Trophoblast cell (in vitro differentiated cells and primary cell): ENCODE data around the gene B4GALT4.

Source experiments
- DNase-seq, 2 donors: peaks; one replicate each; pipeline ENCODE4 v3.0.0-alpha.2; 2016
- H2AFZ ChIP-seq: 2 replicates; pipeline ENCODE4 v1.6.1; 2013; ENCODE audit warnings: low read length, moderate library complexity, mild to moderate bottlenecking; ENCODE audit not compliant: insufficient read depth, poor library complexity
- H2AK5ac ChIP-seq: 2 replicates; pipeline ENCODE4 v1.6.1; 2013; ENCODE audit warnings: mild to moderate bottlenecking, low read length
- H2BK120ac ChIP-seq: 2 replicates; pipeline ENCODE4 v1.6.1; 2013; ENCODE audit warnings: low read length, mild to moderate bottlenecking, moderate library complexity; ENCODE audit not compliant: insufficient read depth, poor library complexity
- H2BK12ac ChIP-seq: 2 replicates; pipeline ENCODE4 v1.6.1; 2013; ENCODE audit warnings: mild to moderate bottlenecking, low read length, moderate library complexity
- H2BK5ac ChIP-seq: 2 replicates; pipeline ENCODE4 v1.6.1; 2013; ENCODE audit warnings: low read length, low read depth, moderate library complexity, mild to moderate bottlenecking; ENCODE audit not compliant: poor library complexity
- H3K14ac ChIP-seq: 2 replicates; pipeline ENCODE4 v1.6.1; 2013; ENCODE audit warnings: mild to moderate bottlenecking, low read length
- H3K18ac ChIP-seq: 2 replicates; pipeline ENCODE4 v1.6.1; 2013; ENCODE audit warnings: mild to moderate bottlenecking, low read length
- H3K23ac ChIP-seq: 2 replicates; pipeline ENCODE4 v1.6.1; 2013; ENCODE audit warnings: low read length
- H3K27ac ChIP-seq: 2 replicates; pipeline ENCODE4 v1.5.1; 2013; ENCODE audit warnings: low read depth, mild to moderate bottlenecking, inconsistent platforms, low read length, moderate library complexity
- H3K27me3 ChIP-seq: 2 replicates; pipeline ENCODE4 v1.6.1; 2013; ENCODE audit warnings: inconsistent platforms, mild to moderate bottlenecking, low read length, moderate library complexity; ENCODE audit not compliant: insufficient read depth
- H3K36me3 ChIP-seq, 2 experiments: 1 replicate in 1 of 2; 2 replicates in 1 of 2; pipeline ENCODE4 v1.6.1; 2013; ENCODE audit warnings: low read length in 2 of 2, mild to moderate bottlenecking in 2 of 2, moderate library complexity in 1 of 2; ENCODE audit not compliant: insufficient read depth in 2 of 2, control insufficient read depth in 1 of 2
- H3K4ac ChIP-seq: 2 replicates; pipeline ENCODE4 v1.6.1; 2013; ENCODE audit warnings: low read depth, mild to moderate bottlenecking, low read length, moderate library complexity
- H3K4me1 ChIP-seq, 2 experiments: 1 replicate in 1 of 2; 2 replicates in 1 of 2; pipeline ENCODE4 v1.6.1; 2013; ENCODE audit warnings: low read length in 2 of 2, mild to moderate bottlenecking in 2 of 2, moderate library complexity in 1 of 2; ENCODE audit not compliant: insufficient read depth in 2 of 2, control insufficient read depth in 1 of 2
- H3K4me2 ChIP-seq: 2 replicates; pipeline ENCODE4 v1.6.1; 2013; ENCODE audit warnings: inconsistent platforms, mild to moderate bottlenecking, low read length, moderate library complexity
- H3K4me3 ChIP-seq: 2 replicates; pipeline ENCODE4 v1.5.1; 2013; ENCODE audit warnings: mild to moderate bottlenecking, low read depth, low read length, inconsistent platforms
- H3K79me1 ChIP-seq: one replicate; pipeline ENCODE4 v1.6.1; 2013; ENCODE audit warnings: low read length
- H3K79me2 ChIP-seq: 2 replicates; pipeline ENCODE4 v1.6.1; 2013; ENCODE audit warnings: low read length, mild to moderate bottlenecking; ENCODE audit not compliant: control insufficient read depth, insufficient read depth, poor library complexity
- H3K9ac ChIP-seq: 2 replicates; pipeline ENCODE4 v1.6.1; 2013; ENCODE audit warnings: mild to moderate bottlenecking, low read length
- H3K9me3 ChIP-seq: 2 replicates; pipeline ENCODE4 v1.6.1; 2013; ENCODE audit warnings: low read depth, mild to moderate bottlenecking, control low read depth, inconsistent platforms, low read length; ENCODE audit not compliant: insufficient read depth
- H4K12ac ChIP-seq: 2 replicates; pipeline ENCODE4 v1.6.1; 2013; ENCODE audit warnings: low read depth, mild to moderate bottlenecking, low read length, moderate library complexity
- H4K8ac ChIP-seq: 2 replicates; pipeline ENCODE4 v1.6.1; 2013; ENCODE audit warnings: low read depth, mild to moderate bottlenecking, low read length, moderate library complexity
- H4K91ac ChIP-seq: one replicate; pipeline ENCODE4 v1.6.1; 2013; ENCODE audit warnings: low read depth, mild to moderate bottlenecking, low read length, moderate library complexity
- WGBS: extraction: QIAGEN DNeasy Blood & Tissue Kit; methylation state at CpG from one replicate; pipeline ENCODE4 v1.1.7; 2013; ENCODE audit warnings: missing lambda C conversion rate; ENCODE audit not compliant: insufficient read length, insufficient coverage; ENCODE audit errors: extremely low coverage; 5-methylcytosine and 5-hydroxymethylcytosine counted together

B4GALT4 gene

GRCh38 chr3:119259821-119260220 is 19.1 kb upstream of the B4GALT4 start:
- Histone ChIP-seq H3K4me3 (no peak overlapping the region), H4K12ac (no peak overlapping the region), H3K27ac (no peak overlapping the region), H3K14ac (no peak overlapping the region), H2AK5ac (no peak overlapping the region), H3K4ac (no peak overlapping the region), H2AFZ (no peak overlapping the region), H3K4me2 (no peak overlapping the region), H3K9me3 (no peaks in the 10 kb centered on the region), H3K79me2 (no peaks in the 10 kb centered on the region), H3K18ac (no peak overlapping the region), H3K36me3 (no peaks in the 10 kb centered on the region), H3K23ac (no peak overlapping the region), H4K91ac (no peak overlapping the region), H4K8ac (no peak overlapping the region), H2BK12ac (no peak overlapping the region), H3K4me1 (peaks cover 0 to 8% of the 10 kb centered on the region in 2 experiments), H3K27me3 (no peaks in the 10 kb centered on the region), H3K9ac (no peak overlapping the region), H3K79me1 (peaks cover 9% of the 10 kb centered on the region), H2BK5ac (no peak overlapping the region), H2BK120ac (no peak overlapping the region)
- peak; percentile 85 to 96 for DNase-seq
- no CpG with 5 or more reads among the region's 4 CpGs for WGBS

- peaks cover 9% of the 10 kb centered on the region for H3K79me1 ChIP-seq
- no peak overlapping the region for H3K4me3 ChIP-seq
- no peak overlapping the region for H4K12ac ChIP-seq
- no peak overlapping the region for H4K8ac ChIP-seq
- no peaks in the 10 kb centered on the region for H3K79me2 ChIP-seq
- peaks cover 0 to 8% of the 10 kb centered on the region in 2 experiments for H3K4me1 ChIP-seq
- no peak overlapping the region for H3K23ac ChIP-seq
- no peak overlapping the region for H2BK120ac ChIP-seq
- no peak overlapping the region for H4K91ac ChIP-seq
- no peak overlapping the region for H3K4ac ChIP-seq
- no peak overlapping the region for H3K27ac ChIP-seq
- H3K14ac ChIP-seq, result no peak overlapping the region
- H2AK5ac ChIP-seq, result no peak overlapping the region
- H2BK5ac ChIP-seq, result no peak overlapping the region
- no peak overlapping the region for H2BK12ac ChIP-seq
- no peak overlapping the region for H3K18ac ChIP-seq
- no peak overlapping the region for H3K4me2 ChIP-seq
- H3K9me3 ChIP-seq, result no peaks in the 10 kb centered on the region
- no peaks in the 10 kb centered on the region for H3K36me3 ChIP-seq
- no peaks in the 10 kb centered on the region for H3K27me3 ChIP-seq
- no peak overlapping the region for H3K9ac ChIP-seq
- H2AFZ ChIP-seq, result no peak overlapping the region
- WGBS, result no CpG with 5 or more reads among the region's 1 CpG
- DNase-seq, result peak in 1 of 2 donors; percentile 50
Observed at GRCh38 chr3:119258915-119259314, 18.2 kb upstream of the B4GALT4 start.

GRCh38 chr3:119257654-119258410 is 17.2 kb upstream of the B4GALT4 start:
- H3K9ac ChIP-seq, result no peak overlapping the region
- peaks cover 9% of the 10 kb centered on the region for H3K79me1 ChIP-seq
- H3K27me3 ChIP-seq, result no peaks in the 10 kb centered on the region
- H3K79me2 ChIP-seq, result no peaks in the 10 kb centered on the region
- no peak overlapping the region for H3K23ac ChIP-seq
- no peak overlapping the region for H3K4me2 ChIP-seq
- no peak overlapping the region for H3K4ac ChIP-seq
- H2AK5ac ChIP-seq, result no peak overlapping the region
- H2BK120ac ChIP-seq, result peak overlapping the region; percentile 24
- no peak overlapping the region for H2BK5ac ChIP-seq
- peak overlapping the region; percentile 60 for H3K14ac ChIP-seq
- no peak overlapping the region for H2BK12ac ChIP-seq
- DNase-seq, result peak; percentile 73 to 78
- no peaks in the 10 kb centered on the region for H3K36me3 ChIP-seq
- H4K12ac ChIP-seq, result peak overlapping the region; percentile 7
- no peaks in the 10 kb centered on the region for H3K9me3 ChIP-seq
- no CpG with 5 or more reads among the region's 8 CpGs for WGBS
- H2AFZ ChIP-seq, result peak overlapping the region; percentile 76
- H4K8ac ChIP-seq, result peak overlapping the region; percentile 62
- H3K18ac ChIP-seq, result peak overlapping the region; percentile 70
- peak overlapping the region; percentile 64 for H4K91ac ChIP-seq
- peaks cover 0 to 8% of the 10 kb centered on the region in 2 experiments for H3K4me1 ChIP-seq
- H3K4me3 ChIP-seq, result no peak overlapping the region
- H3K27ac ChIP-seq, result peak overlapping the region; percentile 67

- no peak overlapping the region for H3K4me3 ChIP-seq
- H3K9me3 ChIP-seq, result no peaks in the 10 kb centered on the region
- no peaks in the 10 kb centered on the region for H3K79me2 ChIP-seq
- H2AK5ac ChIP-seq, result no peak overlapping the region
- peak overlapping the region; percentile 73 for H2BK12ac ChIP-seq
- peak overlapping the region; percentile 76 for H2AFZ ChIP-seq
- peak overlapping the region; percentile 62 for H4K8ac ChIP-seq
- peak overlapping the region; percentile 60 for H3K14ac ChIP-seq
- WGBS, result no CpG with 5 or more reads among the region's 2 CpGs
- H3K27me3 ChIP-seq, result no peaks in the 10 kb centered on the region
- peak overlapping the region; percentile 64 for H4K91ac ChIP-seq
- peak overlapping the region; percentile 70 for H3K18ac ChIP-seq
- DNase-seq, result no peak
- peaks cover 9% of the 10 kb centered on the region for H3K79me1 ChIP-seq
- peak overlapping the region; percentile 67 for H3K27ac ChIP-seq
- no peak overlapping the region for H3K4ac ChIP-seq
- no peak overlapping the region for H3K9ac ChIP-seq
- no peaks in the 10 kb centered on the region for H3K36me3 ChIP-seq
- H3K4me2 ChIP-seq, result no peak overlapping the region
- no peak overlapping the region for H2BK5ac ChIP-seq
- peak overlapping the region; percentile 7 for H4K12ac ChIP-seq
- peak overlapping the region; percentile 8 for H2BK120ac ChIP-seq
- H3K4me1 ChIP-seq, result peaks cover 0 to 8% of the 10 kb centered on the region in 2 experiments
- no peak overlapping the region for H3K23ac ChIP-seq
Observed at GRCh38 chr3:119257111-119257510, 16.4 kb upstream of the B4GALT4 start.
